ENCODE measurements around the gene IZUMO2. TPM values are rescaled to one million over a fixed set of nuclear protein-coding genes. Genes with fewer than 3 reads are reported as not detected.

IZUMO2 gene
- total and polyA plus RNA-seq, 10 of the 15 experiments (the other 5 are each of a cell fraction or from before 2014, with no cell fraction given) = not detected

DNA sequence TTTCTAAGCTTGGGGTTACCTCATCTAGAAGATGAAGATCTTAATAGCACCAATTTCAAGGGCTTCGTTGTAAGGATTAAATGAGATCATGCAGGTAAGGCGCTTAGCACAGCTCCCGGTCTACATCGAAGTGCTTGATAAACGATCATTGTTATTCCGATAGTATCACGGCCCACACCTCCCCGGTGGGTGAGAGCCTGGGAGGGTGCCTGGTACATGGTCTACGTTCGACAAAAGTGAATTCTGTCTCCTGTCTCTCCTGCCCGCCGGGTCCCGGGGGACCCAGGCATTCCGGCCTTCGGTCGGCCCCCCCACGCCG is 39.8 kb upstream of the IZUMO2 start:
- in situ Hi-C loops (cut with MboI) = no loop called here
- ChIA-PET CTCF (no interaction called here), RAD21 (ENCODE audit: unreplicated experiment) (no interaction called here), POLR2A (no interaction called here), SMC1A (ENCODE audit: uncharacterized antibody, unreplicated experiment) (no interaction called here)
- H3K27ac ChIP-seq (ENCODE audit: control insufficient read depth, insufficient read depth) = no peak overlapping the region
- no peaks in the 10 kb centered on the region for H4K20me1 ChIP-seq (ENCODE audit: control insufficient read depth, insufficient read depth)
- 74% methylated on average over 12 of the region's 18 CpGs for WGBS (ENCODE audit: insufficient coverage, insufficient replicate concordance, low lambda C conversion rate, missing lambda C conversion rate)
- no peak overlapping the region for H3K9ac ChIP-seq (ENCODE audit: control insufficient read depth, insufficient read depth, low read length)
- no TSS peak for BruUV-seq (replicated peaks)
- FAIRE-seq = no peak
- TF ChIP-seq HDGF (IDR thresholded peaks at IDR 0.05) (no peak), LARP7 (IDR thresholded peaks at IDR 0.05) (no peak), ETV6 (conservative IDR thresholded peaks at IDR 0.05 in 1 of 2, IDR thresholded peaks at IDR 0.05 in 1 of 2; ENCODE audit: borderline replicate concordance in 1 of 2, low read depth in 1 of 2) (no peak), HDAC2 (IDR thresholded peaks at IDR 0.05) (no peak)
- no peak overlapping the region for H2AFZ ChIP-seq (ENCODE audit: control insufficient read depth, low read depth, low read length)
- intact Hi-C loops (cut with micrococcal nuclease; ENCODE audit: unreplicated experiment) = no loop called here
- no peak for DNase-seq (ENCODE audit: low read depth, low spot score)
- H3K4me1 ChIP-seq (ENCODE audit: control insufficient read depth, insufficient read depth, low read length) = no peaks in the 10 kb centered on the region
- H3K27me3 ChIP-seq (replicated peaks in 1 of 2; ENCODE audit: control insufficient read depth in 2 of 2, insufficient read depth in 2 of 2, low read length in 1 of 2) = peaks cover 0 to 3% of the 10 kb centered on the region in 2 experiments; a peak in 1 of 4 replicates
- H3K79me2 ChIP-seq (ENCODE audit: control insufficient read depth, insufficient read depth, low read length) = no peaks in the 10 kb centered on the region
- no peak for ATAC-seq
- H3K9me3 ChIP-seq (replicated peaks; ENCODE audit: control insufficient read depth, insufficient read depth, low read length) = no peaks in the 10 kb centered on the region
- no peaks in the 10 kb centered on the region for H3K36me3 ChIP-seq (ENCODE audit: control insufficient read depth in 2 of 2, insufficient read depth in 2 of 2, low read length in 1 of 2)
- H3K4me2 ChIP-seq (ENCODE audit: control insufficient read depth, insufficient read depth) = no peak overlapping the region
- no peak overlapping the region for H3K4me3 ChIP-seq

DNA sequence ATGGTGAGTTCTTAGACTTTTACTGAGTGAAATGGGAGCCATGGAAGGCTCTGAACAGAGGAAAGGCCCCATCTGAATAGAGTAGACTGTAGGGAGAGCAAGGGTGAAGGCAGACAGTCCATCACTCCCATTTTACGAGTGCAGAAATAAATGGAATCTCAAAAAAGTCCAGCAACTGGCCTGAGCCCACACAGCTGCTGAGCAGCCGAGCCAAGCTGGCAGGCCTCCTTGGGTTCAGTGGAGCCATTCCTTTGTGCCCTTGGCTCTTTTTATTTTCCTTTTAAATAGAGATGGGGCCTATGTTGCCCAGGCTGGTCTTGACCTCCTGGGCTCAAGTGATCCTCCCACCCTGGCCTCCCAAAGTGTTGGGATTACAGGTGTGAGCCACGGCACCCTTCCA is 39.3 kb upstream of the IZUMO2 start:
- no peak overlapping the region for H3K4me2 ChIP-seq (ENCODE audit: control insufficient read depth, insufficient read depth)
- no peaks in the 10 kb centered on the region for H3K4me1 ChIP-seq (ENCODE audit: control insufficient read depth, insufficient read depth, low read length)
- ChIA-PET SMC1A (ENCODE audit: uncharacterized antibody, unreplicated experiment) (no interaction called here), RAD21 (ENCODE audit: unreplicated experiment) (no interaction called here), POLR2A (no interaction called here), CTCF (no interaction called here)
- H3K27ac ChIP-seq (ENCODE audit: control insufficient read depth, insufficient read depth) = no peak overlapping the region
- intact Hi-C loops (cut with micrococcal nuclease; ENCODE audit: unreplicated experiment) = no loop called here
- no peak overlapping the region for H3K9ac ChIP-seq (ENCODE audit: control insufficient read depth, insufficient read depth, low read length)
- no peak overlapping the region for H2AFZ ChIP-seq (ENCODE audit: control insufficient read depth, low read depth, low read length)
- TF ChIP-seq PAX5 (IDR thresholded peaks at IDR 0.05; ENCODE audit: borderline replicate concordance, low read depth, low read length) (no peak), MTA2 (IDR thresholded peaks at IDR 0.05; ENCODE audit: low read depth) (no peak), HDAC2 (IDR thresholded peaks at IDR 0.05) (no peak), JUND (IDR thresholded peaks at IDR 0.05; ENCODE audit: low read depth, low read length) (no peak), MEF2B (IDR thresholded peaks at IDR 0.05; ENCODE audit: partially characterized antibody, poor library complexity, severe bottlenecking) (no peak)
- TF ChIP-seq, protein P1, sequence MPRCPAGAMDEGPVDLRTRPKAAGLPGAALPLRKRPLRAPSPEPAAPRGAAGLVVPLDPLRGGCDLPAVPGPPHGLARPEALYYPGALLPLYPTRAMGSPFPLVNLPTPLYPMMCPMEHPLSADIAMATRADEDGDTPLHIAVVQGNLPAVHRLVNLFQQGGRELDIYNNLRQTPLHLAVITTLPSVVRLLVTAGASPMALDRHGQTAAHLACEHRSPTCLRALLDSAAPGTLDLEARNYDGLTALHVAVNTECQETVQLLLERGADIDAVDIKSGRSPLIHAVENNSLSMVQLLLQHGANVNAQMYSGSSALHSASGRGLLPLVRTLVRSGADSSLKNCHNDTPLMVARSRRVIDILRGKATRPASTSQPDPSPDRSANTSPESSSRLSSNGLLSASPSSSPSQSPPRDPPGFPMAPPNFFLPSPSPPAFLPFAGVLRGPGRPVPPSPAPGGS (IDR thresholded peaks at IDR 0.05; ENCODE audit: borderline replicate concordance, insufficient read depth, low read depth, low read length, poor library complexity, severe bottlenecking) = no peak
- ATAC-seq (no peak), DNase-seq (ENCODE audit: low read depth, low spot score) (no peak), FAIRE-seq (no peak)
- BruUV-seq (replicated peaks) = no TSS peak
- no peaks in the 10 kb centered on the region for H3K9me3 ChIP-seq (replicated peaks; ENCODE audit: control insufficient read depth, insufficient read depth, low read length)
- WGBS (ENCODE audit: insufficient coverage, insufficient replicate concordance, low lambda C conversion rate, missing lambda C conversion rate) = 27% methylated on average over 3 of the region's 3 CpGs
- no peaks in the 10 kb centered on the region for H3K79me2 ChIP-seq (ENCODE audit: control insufficient read depth, insufficient read depth, low read length)
- no peaks in the 10 kb centered on the region for H4K20me1 ChIP-seq (ENCODE audit: control insufficient read depth, insufficient read depth)
- no peak overlapping the region for H3K4me3 ChIP-seq
- no peaks in the 10 kb centered on the region for H3K36me3 ChIP-seq (ENCODE audit: control insufficient read depth in 2 of 2, insufficient read depth in 2 of 2, low read length in 1 of 2)
- H3K27me3 ChIP-seq (replicated peaks in 1 of 2; ENCODE audit: control insufficient read depth in 2 of 2, insufficient read depth in 2 of 2, low read length in 1 of 2) = peaks cover 0 to 3% of the 10 kb centered on the region in 2 experiments; a peak in 1 of 4 replicates
- in situ Hi-C loops (cut with MboI) = no loop called here

Measured in GM12878 (cell line).